Thyroid gland (tissue), 4 donors: ENCODE results near the gene OPTN.

Experiments used
- CTCF ChIP-seq, 6 experiments: fragments of 200-600 bp in 3 of 6; fragments of 450-650 bp in 3 of 6; sonication (generic) in 3 of 6; IDR thresholded peaks; one replicate each; pipeline ENCODE4 v1.5.1; 2016 to 2019; ENCODE audit warnings: antibody characterized with exemption in 6 of 6, mild to moderate bottlenecking in 2 of 6, inconsistent platforms in 1 of 6, moderate library complexity in 1 of 6
- POLR2A ChIP-seq, 2 donors: fragments of 450-650 bp; IDR thresholded peaks; one replicate each; pipeline ENCODE4 v1.6.1; 2017; ENCODE audit warnings: antibody characterized with exemption in 2 of 2, mild to moderate bottlenecking in 2 of 2, moderate library complexity in 1 of 2

DNA sequence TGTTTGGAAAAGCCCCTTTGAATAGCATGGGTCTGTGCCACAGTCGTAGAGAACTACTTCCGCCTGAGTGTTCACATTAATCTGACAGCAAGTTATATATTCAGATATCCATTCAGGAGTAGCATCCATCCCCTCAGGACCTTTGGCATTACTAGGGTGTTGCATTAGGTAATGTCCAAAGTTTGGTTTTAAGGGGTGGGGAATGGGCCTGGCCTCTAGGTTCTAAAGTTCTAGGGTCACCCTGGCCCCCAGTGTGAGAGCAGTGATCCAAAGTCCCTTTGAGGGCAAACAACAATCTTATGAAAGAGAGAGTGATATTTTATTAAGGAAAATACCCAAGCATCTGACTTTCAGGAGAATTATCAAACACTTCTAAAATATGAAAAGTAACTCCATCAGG, 73.7 kb downstream of the OPTN start:
- TF ChIP-seq CTCF (IDR thresholded peaks at IDR 0.05) (no peak), POLR2A (IDR thresholded peaks at IDR 0.05) (no peak)
